Loucy (cell line): ENCODE measurements around the gene IL16.

Experiments
- H2AFZ ChIP-seq: fragments of 200-600 bp; sonication (generic); 2 replicates; pipeline ENCODE4 v1.6.0; 2016; ENCODE audit warnings: antibody characterized with exemption, mild to moderate bottlenecking, low read length, moderate library complexity
- H3F3A ChIP-seq: fragments of 200-600 bp; 2 replicates; pipeline ENCODE4 v1.6.0; 2016; ENCODE audit warnings: antibody characterized with exemption, low read depth, mild to moderate bottlenecking
- H3K27me3 ChIP-seq: fragments of 200-600 bp; sonication (generic); 2 replicates; pipeline ENCODE4 v1.6.1; 2014; ENCODE audit warnings: low read length, mild to moderate bottlenecking; ENCODE audit not compliant: insufficient read depth, poor library complexity, severe bottlenecking
- H3K36me3 ChIP-seq: fragments of 200-600 bp; sonication (generic); 2 replicates; pipeline ENCODE4 v1.6.1; 2016; ENCODE audit warnings: low read length; ENCODE audit not compliant: insufficient read depth
- H3K4me1 ChIP-seq: fragments of 200-600 bp; sonication (generic); 2 replicates; pipeline ENCODE4 v1.5.1; 2014; ENCODE audit warnings: low read length, mild to moderate bottlenecking; ENCODE audit not compliant: insufficient read depth, poor library complexity, severe bottlenecking
- H3K4me2 ChIP-seq: fragments of 200-600 bp; sonication (generic); 2 replicates; pipeline ENCODE4 v1.6.0; 2014; ENCODE audit warnings: antibody characterized with exemption, low read length, low read depth, mild to moderate bottlenecking; ENCODE audit not compliant: poor library complexity, severe bottlenecking
- H3K4me3 ChIP-seq: fragments of 200-600 bp; sonication (generic); 2 replicates; pipeline ENCODE4 v1.5.1; 2014; ENCODE audit warnings: low read length, mild to moderate bottlenecking, mixed read lengths; ENCODE audit not compliant: poor library complexity, severe bottlenecking
- H3K79me2 ChIP-seq: fragments of 200-600 bp; sonication (generic); 2 replicates; pipeline ENCODE4 v1.6.1; 2014; ENCODE audit warnings: low read length; ENCODE audit not compliant: insufficient read depth
- H3K9ac ChIP-seq: fragments of 200-600 bp; sonication (generic); 2 replicates; pipeline ENCODE4 v1.6.0; 2014; ENCODE audit warnings: mild to moderate bottlenecking, low read depth, low read length, moderate library complexity; ENCODE audit not compliant: poor library complexity, severe bottlenecking
- H3K9me2 ChIP-seq: fragments of 200-600 bp; sonication (generic); replicated peaks from 2 replicates; pipeline ENCODE4 v1.6.1; 2016; ENCODE audit warnings: low read depth, low read length, mixed read lengths
- H3K9me3 ChIP-seq: fragments of 200-600 bp; sonication (generic); 2 replicates; pipeline ENCODE4 v1.6.1; 2014; ENCODE audit warnings: mild to moderate bottlenecking, antibody characterized with exemption, low read length, low read depth; ENCODE audit not compliant: insufficient read depth
- H4K20me1 ChIP-seq: fragments of 200-600 bp; sonication (generic); 2 replicates; pipeline ENCODE4 v1.6.0; 2014; ENCODE audit warnings: antibody characterized with exemption, low read length, mild to moderate bottlenecking; ENCODE audit not compliant: insufficient read depth, poor library complexity, severe bottlenecking
- CTCF ChIP-seq: fragments of 200-600 bp; sonication (generic); conservative IDR thresholded peaks from 2 replicates; pipeline ENCODE4 v1.5.1; 2014; ENCODE audit warnings: mild to moderate bottlenecking, antibody characterized with exemption, low read length
- EZH2phosphoT487 ChIP-seq: fragments of 200-600 bp; IDR thresholded peaks from 2 replicates; pipeline ENCODE4 v1.6.1; 2018; ENCODE audit warnings: antibody characterized with exemption, mild to moderate bottlenecking, moderate library complexity, borderline replicate concordance

The IL16 gene

GRCh38 chr15:81274255-81274654 is 77.6 kb downstream of the IL16 start:
- peaks cover 20% of the 10 kb centered on the region for H3K4me1 ChIP-seq
- no peak overlapping the region for H3K9ac ChIP-seq
- H3K4me3 ChIP-seq = no peak overlapping the region
- no peaks in the 10 kb centered on the region for H3K79me2 ChIP-seq
- no peaks in the 10 kb centered on the region for H4K20me1 ChIP-seq
- no peaks in the 10 kb centered on the region for H3K9me2 ChIP-seq
- no peak overlapping the region for H3K4me2 ChIP-seq
- no peak overlapping the region for H2AFZ ChIP-seq
- TF ChIP-seq EZH2phosphoT487 (no peak), CTCF (no peak)
- no peaks in the 10 kb centered on the region for H3K27me3 ChIP-seq
- H3F3A ChIP-seq = no peaks in the 10 kb centered on the region
- H3K9me3 ChIP-seq = peaks cover 12% of the 10 kb centered on the region; the same call in 1 of the 2 replicates
- no peaks in the 10 kb centered on the region for H3K36me3 ChIP-seq

GRCh38 chr15:81274931-81275707 is 78.4 kb downstream of the IL16 start:
- peaks cover 16% of the 10 kb centered on the region for H3K4me1 ChIP-seq
- no peaks in the 10 kb centered on the region for H3K27me3 ChIP-seq
- TF ChIP-seq EZH2phosphoT487 (no peak), CTCF (peak; percentile 84)
- peaks cover 12% of the 10 kb centered on the region; the same call in 1 of the 2 replicates for H3K9me3 ChIP-seq
- no peak overlapping the region for H3K4me3 ChIP-seq
- no peaks in the 10 kb centered on the region for H3K9me2 ChIP-seq
- no peaks in the 10 kb centered on the region for H3K79me2 ChIP-seq
- no peaks in the 10 kb centered on the region for H3K36me3 ChIP-seq
- H4K20me1 ChIP-seq = no peaks in the 10 kb centered on the region
- peak overlapping the region; percentile 18 for H3K4me2 ChIP-seq
- peak overlapping the region; percentile 29 for H3K9ac ChIP-seq
- no peaks in the 10 kb centered on the region for H3F3A ChIP-seq
- H2AFZ ChIP-seq = peak overlapping the region; percentile 82

GRCh38 chr15:81275711-81276392 is 79.2 kb downstream of the IL16 start:
- Histone ChIP-seq H3K4me3 (no peak overlapping the region), H3K9me2 (no peaks in the 10 kb centered on the region), H3F3A (no peaks in the 10 kb centered on the region), H3K36me3 (no peaks in the 10 kb centered on the region), H4K20me1 (no peaks in the 10 kb centered on the region), H3K9ac (peak overlapping the region; percentile 29), H3K27me3 (no peaks in the 10 kb centered on the region), H2AFZ (peak overlapping the region; percentile 50), H3K79me2 (no peaks in the 10 kb centered on the region), H3K4me1 (peaks cover 16% of the 10 kb centered on the region), H3K4me2 (peak overlapping the region; percentile 18), H3K9me3 (peaks cover 12% of the 10 kb centered on the region; the same call in 1 of the 2 replicates)
- TF ChIP-seq EZH2phosphoT487 (no peak), CTCF (no peak)
